Fibroblast of skin of scalp (primary cell): ENCODE data around the gene HSBP1L1.

Source experiments
- DNase-seq: peaks from one replicate; pipeline ENCODE4 v3.0.0-alpha.2; 2013

Gene HSBP1L1

DNA sequence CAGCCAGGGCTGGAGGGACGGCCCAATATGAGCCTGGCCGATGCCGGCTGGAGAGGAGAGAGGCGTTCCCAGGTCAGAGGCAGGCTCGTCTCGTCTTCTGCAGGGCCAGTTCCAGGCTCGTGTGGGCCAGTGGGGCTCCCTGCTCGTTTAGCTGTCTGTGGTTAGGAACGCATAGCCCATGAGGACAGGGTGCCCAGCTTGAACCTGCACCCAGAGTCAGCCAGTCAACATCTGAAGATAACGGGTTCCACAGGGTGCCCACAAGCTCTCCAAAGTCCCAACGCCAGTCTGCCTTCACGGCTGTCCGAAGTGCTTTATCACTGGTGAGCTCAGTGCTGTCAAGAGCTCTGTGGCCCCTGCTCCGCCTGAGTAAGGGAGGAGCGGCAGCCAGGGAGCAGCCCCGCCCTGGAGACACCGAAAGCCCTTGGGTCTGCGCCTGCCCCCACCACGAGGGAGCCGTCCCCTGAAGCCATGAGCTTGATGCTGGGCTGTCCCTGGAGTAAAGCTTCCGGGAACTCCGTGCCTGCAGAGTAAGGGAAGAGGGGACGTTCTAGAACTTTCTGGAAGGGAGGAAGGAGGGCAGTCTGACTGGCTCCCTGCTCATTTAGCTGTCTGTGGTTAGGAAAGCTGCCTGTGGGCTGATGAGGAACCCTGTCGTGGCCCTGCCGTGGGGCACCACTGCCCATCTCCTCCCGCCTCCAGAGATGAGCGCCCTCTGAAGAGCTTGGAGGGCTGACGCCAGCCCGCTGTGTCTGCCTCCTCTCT is 2.7 kb upstream of the HSBP1L1 start:
- no peak for DNase-seq

DNA sequence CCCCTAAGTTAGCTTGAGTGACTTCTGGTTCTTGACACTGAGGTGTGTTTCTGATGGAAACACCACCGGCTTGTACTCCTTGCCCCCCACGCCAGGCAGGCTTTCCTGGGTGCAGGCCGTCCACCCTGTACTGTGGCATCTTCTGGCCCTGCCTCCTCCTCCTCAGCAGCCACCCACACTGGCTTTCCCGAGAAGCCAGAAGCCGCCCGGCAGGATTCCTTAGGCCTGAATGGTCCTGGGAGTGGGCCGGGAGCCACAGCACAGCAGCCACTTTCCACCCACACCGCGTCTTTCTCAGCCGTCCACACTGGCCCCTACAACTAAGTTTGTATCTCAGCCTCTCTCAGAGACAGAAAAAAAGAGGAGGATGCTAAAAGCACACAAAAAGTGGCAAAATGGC is 2.1 kb upstream of the HSBP1L1 start:
- no peak for DNase-seq

DNA sequence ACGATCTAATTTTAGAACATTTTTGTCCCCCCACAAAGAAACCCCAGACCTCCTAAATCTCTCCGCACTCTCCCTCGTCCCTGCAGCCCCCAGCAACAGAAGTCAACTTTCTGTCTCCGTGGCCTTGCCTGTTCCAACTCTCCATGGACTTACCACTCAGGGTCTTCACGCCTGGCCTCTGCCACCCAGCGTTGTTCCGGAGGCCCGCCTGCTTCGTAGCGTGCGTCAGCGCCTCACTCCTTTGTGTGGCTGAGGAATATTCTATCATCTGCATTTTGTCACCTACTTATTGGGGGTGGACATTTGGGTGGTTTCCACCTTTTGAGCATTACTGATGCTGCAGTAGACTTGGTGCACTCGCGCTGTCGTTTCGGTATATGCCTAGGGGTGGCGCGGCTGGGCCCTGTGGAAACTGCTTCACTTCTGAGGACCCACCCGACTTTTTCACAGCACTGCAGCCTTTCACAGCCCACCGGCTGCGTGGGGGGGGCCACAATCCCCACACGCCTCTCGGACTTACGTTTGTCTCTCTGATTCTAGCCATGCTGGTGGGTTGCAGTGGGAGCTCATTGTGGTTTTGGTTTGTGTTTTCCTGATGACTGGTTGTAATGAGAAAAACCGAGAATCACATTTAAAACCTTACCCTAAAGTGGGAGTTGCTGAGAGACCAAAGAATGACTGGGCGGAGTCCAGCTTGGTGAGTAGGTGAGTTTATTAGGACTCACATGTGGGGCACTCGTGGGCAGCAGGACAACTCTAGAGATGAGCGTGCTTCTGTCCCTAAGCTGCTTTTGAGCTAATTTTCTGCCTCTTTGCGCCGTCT is 1.4 kb upstream of the HSBP1L1 start:
- no peak for DNase-seq

DNA sequence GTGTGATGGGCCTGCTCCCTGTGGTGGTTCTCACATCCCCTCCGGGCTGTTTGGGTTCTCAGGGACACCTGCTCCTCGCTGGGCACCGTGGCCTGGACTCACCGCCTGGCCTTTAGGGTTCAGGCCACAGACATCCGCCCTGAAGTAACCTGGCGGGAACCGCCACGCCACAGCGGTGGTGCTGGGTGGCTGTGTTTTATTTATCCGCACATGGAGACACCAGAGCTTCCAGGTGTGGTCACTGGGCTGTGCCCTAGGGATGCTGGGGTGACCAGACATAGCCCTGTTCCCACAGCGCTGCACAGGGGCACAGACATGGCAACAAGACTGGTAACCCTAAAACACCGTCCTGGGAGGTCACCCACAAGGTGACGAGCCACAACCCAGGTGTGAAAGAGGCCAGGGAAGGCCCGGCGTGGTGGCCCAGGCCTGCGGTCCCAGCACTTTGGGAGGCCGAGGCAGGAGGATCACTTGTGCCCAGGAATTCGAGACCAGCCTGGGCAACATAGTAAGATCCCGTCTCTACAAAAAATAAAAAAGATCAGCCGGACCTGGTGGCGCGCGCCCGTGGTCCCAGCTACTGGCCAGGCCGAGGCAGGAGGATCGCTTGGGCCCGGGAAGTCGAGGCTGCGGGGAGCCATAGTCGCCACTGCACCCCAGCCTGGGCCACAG is 649 bp upstream of the HSBP1L1 start:
- DNase-seq: no peak

DNA sequence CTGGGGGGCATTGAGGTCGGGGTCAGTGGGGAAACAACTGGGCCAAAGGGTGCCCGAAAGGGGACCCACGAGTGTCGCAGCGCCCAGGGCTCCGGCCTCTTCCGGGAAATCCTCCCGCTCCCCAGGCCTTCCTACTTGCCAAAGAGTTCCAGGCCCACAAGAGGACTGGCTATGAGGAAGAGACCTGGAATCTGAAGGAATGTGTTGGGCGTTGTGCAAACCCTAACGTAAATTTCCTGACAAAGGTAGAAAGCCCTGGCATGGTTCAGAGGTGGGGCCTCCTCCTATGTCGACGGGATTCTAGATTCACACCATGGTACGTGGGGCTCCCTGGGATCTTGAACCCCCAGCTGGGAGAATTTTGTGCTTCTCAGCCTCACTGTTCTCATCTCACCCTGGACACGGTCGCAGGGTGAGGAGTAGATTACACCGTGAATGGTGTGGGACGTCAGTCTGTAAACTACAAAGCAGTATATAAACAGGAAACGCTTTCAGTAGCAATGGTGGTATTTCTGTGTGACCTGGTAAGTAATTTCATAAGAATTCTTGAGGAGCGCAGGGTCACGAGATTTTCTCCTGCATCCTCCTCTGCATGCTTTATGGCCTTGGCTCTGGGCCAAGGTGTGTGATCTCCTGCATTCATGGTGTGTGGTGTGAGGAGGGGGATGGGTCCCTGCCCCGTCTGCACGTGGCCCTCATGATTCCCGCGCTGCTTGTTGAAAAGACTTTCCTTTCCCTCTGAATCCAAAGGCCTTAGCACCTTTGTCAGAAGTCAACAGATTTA is 868 bp downstream of the HSBP1L1 start:
- peak; percentile 48 for DNase-seq

DNA sequence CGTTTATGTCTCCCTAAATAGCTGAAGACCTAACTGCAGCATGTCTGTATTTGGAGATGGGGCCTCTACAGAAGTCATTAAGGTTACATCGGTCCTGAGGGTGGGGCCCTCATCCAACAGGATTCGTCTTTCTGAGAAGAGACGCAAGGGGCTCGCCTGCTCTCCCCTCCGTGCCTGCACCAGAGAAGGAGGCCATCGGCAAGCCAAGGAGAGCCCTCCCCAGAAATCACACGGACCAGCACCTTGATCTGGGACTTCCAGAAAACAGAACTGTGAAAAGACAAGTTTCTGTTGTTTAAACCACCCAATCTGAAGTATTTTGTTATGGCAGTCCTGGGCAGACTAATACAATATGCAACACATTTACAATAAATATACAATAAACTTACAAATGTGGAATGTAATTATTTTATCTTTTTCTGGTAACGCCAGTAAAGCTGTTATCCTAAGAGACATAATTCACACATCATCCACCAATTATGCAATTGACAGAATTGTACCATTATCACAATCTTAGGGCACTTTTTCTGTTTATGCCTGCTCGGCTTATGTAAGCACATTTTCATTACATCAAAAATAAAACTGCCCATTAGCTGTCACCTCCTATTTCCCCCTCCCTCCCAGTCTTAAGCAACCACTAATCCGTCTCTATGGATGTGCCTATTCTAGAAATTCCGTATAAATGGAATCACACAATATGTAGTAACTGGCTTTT is 6.1 kb downstream of the HSBP1L1 start:
- DNase-seq: no peak

DNA sequence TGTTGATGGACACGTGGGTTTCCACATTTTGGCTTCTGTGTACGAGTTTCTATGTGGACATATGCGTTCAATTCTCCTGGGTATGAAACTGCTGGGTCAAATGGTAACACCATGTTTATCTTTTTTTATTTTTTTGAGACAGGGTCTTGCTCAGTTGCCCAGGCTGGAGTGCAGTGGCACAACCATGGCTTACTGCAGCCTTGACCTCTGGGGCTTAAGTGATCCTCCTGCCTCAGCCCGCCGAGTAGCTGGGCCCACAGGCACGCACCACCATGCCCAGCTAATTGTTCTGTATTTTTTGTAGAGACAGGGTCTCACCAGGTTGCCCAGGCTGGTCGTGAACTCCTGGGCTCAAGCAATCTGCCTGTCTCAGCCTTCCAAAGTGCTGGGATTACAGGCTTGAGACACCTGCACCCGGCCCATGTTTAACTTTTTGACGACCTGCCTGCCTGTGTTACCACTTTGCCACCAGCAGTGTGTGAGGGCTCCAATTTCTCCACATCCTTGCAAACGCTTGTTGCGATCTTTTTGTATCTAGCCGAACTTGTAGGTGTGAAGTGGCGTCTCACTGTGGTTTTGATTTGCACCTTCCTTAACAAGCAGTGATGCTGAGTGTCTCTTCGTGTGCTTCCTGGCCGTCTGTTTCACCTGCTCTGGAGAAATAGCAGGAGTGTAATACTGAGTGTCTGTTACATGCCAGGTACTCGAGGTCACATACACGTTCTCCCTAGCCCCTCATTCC is 6.9 kb downstream of the HSBP1L1 start:
- no peak for DNase-seq

DNA sequence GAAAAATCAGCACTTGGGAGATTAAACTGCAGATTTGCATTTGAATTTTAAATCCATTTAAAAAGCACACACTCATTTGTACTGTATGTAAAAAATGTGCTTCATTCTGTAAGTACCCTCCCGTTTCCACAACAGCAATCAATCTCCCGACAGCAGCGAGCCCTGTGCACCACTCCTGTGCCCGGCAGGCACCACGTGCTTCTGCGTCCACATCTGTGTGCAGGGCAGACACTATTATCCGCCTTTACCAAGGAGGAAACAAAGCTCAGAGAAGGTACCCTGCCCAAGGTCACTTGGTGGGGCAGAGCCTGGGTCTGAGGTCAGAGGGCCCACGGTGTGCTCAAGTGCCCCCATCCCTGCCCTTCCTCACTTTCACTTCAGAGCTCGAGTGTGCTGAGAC is 7.5 kb downstream of the HSBP1L1 start:
- no peak for DNase-seq

DNA sequence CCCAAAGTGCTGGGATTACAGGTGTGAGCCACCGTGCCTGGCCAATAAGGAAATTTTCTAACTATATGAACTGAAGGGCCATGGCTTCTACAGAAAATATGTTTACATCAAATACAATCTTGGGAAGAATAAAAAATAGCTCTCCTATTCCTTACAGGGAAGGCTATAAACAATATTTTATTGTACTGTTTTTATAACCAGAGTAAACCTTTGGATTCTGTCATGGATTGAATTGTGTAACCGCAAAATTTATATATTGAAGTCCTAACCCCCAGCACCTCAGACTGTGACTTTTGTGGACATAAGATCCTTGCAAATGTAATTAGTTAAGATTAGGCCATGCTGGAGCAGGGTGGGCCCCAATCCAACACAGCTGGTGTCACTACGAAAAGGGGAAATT is 8.3 kb downstream of the HSBP1L1 start:
- DNase-seq: no peak

DNA sequence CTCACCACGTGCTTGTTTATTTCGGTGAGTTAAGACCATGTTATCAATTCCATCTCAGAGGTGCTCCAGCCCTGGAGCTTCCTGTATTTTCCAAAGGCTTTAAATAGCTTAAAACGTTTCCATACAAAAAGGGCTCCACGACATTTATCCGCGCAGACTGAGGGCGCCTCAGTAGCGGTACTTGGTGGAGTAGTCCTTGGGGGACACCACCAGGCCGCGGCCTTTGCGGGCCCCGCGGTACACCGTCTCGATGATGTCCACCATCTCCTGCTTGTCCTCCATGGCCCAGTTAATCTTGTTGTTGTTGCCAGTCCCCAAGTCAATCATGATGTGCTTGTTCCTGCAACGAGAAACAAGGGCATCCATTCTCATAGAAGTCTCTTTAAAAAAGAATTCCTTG is 9.1 kb downstream of the HSBP1L1 start:
- DNase-seq: no peak

DNA sequence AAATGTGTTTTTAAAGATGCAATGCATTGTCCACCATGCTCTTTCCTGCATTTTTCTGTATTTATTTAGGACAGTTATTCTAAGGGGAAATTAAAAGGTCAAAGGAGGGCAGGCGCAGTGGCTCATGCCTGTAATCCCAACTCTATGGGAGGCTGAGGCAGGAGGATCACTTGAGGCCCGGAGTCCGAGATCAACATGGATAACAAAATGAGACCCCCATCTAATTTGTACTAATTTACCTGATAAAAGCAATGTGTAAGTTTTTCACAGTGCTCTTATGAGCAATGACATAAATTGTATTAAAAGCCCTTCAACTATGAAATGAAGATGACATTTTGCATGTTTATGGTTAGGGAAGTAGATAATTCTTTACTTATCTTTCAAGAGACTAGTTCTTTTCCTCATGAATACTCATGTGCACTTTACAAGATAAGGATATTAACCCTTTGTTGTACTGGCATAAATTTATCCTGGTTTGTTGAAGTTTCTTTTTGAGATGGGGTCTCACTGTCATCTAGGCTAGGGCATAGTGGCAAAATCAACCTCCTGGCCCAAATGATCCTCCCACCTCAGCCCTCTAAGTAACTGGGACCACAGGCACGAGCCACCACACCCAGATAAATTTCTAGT is 9.7 kb downstream of the HSBP1L1 start:
- DNase-seq: no peak

DNA sequence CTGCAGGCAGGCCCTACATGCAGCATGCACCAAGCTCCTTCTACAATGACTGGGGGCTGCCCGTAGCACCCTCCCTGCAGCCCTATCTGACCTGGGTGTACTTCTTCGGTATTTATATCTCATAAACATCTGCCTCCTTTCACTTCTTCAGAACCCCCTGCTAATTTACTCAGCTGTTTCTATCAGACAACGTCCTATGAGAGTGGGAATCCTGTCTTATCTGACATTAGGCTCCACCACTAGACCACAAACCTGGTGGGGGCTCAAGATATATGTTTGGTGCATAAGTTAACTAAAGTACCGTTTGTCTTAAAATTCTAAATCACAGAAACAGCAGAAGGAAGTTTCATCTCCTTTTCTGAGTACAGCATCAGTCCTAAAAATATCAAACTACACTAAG is 10.6 kb downstream of the HSBP1L1 start:
- DNase-seq: no peak

DNA sequence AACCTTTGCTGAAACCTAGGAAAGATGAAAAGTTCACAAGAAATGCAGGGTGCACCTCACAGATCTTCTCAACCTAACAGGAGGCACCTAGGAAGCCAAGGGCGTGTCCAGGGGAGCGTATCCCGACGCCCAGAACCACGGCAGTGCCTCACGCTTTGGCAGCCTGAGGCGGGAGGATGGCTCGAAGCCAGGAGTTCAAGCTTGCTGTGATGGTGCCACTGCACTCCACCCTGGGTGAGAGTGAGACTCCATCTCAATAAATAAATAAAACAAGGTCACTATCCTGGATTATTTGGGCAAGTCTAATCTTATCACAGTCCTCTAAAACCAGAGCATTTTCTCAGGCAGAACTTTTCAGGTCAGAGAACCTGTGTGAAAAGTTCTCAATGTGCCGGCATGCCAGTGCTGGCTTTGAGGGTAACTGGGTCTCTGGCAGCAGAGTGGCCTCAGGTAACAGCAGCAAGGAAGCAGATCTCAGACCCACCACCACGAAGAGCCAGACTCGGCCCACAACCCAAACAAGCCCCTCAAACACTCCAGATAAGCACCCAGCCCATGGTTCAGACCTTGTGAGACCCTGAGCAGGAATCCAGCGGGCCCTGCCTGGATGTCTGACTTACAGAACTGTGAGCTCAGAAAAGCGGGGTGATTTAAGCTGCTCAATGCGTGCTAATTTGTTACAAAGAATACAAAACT is 11.7 kb downstream of the HSBP1L1 start:
- no peak for DNase-seq

DNA sequence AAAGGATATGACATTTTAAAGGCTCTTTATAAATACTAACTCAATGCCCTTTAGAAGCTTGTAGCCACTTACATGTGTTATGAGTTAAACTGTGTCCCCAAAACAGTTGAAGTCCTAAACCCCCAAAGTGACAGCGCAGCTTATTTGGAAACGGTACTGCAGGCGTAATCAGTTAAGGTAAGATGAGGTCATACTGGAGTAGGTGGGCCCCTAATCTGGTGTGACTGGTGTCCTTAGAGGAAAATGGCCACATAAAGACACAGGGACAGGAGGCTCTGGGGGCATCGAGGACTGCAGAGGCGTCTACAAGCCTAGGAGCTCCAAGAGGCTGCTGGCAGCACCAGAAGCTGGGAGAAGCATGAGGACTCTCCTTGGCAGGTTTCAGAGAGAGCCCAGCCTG is 15.4 kb downstream of the HSBP1L1 start:
- DNase-seq: no peak

DNA sequence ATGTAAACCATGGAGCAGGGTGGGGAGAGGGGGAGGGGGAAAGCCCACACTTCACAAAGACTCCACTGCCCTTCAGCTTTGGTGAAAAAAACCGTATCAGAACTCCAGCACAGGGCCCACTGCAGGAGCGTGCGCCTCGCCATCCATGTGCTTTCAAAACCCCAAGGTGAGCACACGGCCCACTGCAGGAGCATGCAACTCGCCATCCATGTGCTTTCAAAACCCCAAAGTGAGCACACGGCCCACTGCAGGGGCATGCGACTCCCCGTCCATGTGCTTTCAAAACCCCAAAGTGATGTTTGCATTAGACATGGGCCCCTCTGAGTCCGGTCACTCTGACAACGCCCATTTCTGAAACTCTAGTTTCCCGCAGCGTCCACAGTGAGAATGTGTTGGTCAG is 16.1 kb downstream of the HSBP1L1 start:
- no peak for DNase-seq

DNA sequence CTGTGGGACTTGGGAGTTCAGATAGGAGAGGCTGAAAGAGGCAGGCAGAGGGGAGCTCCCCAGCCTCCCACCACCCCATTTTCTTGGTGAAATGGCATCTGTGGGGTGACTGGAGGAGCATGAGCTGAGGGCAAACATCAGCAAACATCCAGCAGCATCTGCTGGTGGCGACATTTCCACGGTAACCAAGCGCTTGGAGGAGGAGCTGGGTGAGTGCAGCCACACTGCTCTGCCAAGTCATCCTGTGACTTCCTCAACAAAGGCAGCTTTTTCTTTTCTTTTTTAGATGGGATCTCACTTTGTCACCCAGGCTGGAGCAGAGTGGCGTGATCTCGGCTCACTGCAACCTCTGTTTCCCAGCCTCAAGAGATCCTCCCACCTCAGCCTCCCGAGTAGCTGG is 18.3 kb downstream of the HSBP1L1 start:
- DNase-seq: no peak

DNA sequence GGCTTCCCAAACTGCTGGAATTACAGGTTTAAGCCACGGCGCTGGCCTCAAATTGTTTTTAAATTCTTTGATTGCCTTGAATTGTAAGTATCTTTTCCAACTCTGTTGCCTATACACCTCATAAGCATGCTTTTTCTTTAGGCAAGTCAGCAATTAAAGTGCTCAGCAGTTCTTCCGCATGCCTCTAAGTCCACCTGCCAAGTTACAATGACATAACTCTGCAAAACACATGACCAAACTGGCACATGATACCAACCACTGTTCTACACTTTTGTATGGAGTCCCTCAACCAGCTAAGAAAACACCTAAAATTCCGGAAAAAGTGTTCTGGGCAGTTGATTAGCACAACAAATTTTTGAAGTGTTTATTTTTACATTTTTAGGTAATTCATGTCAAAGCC is 18.8 kb downstream of the HSBP1L1 start:
- no peak for DNase-seq

DNA sequence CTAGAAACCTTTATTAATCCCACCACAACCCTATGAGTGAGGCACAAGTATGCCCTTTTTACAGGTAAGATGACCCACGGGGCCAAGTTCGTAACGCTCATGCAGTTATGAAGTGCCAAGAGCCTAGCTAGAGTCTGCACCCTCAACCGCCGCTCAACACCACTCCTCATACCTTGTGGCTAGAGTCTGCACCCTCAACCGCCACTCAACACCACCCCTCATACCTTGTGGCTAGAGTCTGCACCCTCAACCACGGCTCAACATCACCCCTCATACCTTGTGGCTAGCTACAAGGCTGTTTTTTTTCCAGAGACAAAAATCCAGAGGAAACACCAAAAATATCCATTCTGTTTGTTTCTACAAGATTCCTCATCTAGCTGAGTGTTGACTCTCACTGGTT is 19.4 kb downstream of the HSBP1L1 start:
- DNase-seq: no peak

DNA sequence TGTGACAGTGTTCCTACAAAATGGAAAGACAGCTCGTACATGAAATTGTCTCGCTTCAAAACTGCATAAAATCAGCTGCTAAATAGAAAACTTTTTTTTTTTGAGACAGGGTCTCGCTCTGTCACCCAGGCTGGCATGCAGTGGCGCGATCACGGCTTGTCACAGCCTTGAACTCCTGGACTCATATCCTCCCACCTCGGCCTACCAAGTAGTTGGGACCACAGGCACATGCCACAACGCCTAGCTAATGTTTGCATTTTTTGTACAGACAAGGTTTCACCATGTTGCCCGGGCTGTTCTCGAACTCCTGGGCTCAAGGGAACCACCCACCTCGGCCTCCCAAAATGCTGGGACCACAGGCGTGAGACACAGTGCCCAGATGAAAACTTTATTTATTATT is 20.7 kb downstream of the HSBP1L1 start:
- DNase-seq: no peak

DNA sequence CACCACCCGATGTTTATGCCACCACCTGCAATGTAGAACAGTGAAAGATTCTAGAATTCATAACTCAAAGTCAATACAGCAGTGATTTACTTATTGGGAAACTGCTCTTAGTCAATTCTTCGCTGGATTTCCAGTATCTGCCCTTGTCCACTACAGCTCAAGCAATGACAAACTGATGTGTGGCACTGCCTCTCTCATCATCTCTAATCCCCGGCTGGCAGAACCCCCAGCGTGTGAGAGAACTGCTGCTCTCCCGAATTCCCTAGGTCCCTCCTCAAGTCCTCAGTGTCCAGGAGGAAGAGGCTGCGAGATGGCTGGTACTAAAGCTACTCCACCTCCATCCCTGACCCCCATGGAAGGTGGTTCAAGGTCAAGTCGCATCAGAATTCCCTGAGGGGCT is 22.3 kb downstream of the HSBP1L1 start:
- DNase-seq: no peak
